ENCODE measurements around the gene ZC3H7A.

Gene ZC3H7A

DNA sequence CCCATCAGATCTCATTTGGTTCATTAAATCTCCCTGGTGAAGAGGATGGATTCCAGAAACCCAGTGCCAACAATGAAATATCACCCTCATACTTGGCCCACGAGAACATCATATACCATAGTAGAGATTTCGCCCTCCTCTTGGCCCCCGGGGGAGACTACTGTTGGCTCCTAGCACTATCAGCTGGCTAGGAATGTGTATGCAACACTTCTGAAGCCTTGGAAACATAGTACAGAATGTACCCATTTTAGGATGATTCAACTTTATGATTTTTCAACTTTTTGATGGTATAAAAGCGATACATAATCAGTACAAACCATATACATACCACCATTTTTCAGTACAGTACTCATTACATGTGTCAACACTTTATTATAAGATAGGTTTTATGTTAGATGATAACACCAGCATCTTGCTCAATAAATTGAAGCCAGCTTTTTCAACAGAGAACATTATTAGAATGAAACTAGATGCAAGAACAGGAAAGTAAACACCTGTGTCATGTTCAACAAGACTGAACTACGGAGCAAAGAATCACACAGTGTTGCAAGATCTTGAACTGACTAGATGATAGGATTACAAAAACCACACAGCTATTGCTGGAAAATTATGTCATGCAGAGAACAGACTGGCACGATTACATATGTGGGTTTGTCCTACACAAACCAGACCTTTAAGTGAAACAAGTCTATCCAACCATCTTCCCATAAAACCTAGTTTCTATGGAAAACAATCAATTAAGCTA lies 37.1 kb upstream of the ZC3H7A start:
- TF ChIP-seq TCF12 (IDR thresholded peaks at IDR 0.05; ENCODE audit: low read depth) (no peak), TEAD4 (IDR thresholded peaks at IDR 0.05) (no peak), YY1 (IDR thresholded peaks at IDR 0.05; ENCODE audit: low read depth) (no peak), ZBTB7A (IDR thresholded peaks at IDR 0.05; ENCODE audit: low read depth) (no peak), NFIC (IDR thresholded peaks at IDR 0.05) (no peak)
- TF ChIP-seq, protein P1, sequence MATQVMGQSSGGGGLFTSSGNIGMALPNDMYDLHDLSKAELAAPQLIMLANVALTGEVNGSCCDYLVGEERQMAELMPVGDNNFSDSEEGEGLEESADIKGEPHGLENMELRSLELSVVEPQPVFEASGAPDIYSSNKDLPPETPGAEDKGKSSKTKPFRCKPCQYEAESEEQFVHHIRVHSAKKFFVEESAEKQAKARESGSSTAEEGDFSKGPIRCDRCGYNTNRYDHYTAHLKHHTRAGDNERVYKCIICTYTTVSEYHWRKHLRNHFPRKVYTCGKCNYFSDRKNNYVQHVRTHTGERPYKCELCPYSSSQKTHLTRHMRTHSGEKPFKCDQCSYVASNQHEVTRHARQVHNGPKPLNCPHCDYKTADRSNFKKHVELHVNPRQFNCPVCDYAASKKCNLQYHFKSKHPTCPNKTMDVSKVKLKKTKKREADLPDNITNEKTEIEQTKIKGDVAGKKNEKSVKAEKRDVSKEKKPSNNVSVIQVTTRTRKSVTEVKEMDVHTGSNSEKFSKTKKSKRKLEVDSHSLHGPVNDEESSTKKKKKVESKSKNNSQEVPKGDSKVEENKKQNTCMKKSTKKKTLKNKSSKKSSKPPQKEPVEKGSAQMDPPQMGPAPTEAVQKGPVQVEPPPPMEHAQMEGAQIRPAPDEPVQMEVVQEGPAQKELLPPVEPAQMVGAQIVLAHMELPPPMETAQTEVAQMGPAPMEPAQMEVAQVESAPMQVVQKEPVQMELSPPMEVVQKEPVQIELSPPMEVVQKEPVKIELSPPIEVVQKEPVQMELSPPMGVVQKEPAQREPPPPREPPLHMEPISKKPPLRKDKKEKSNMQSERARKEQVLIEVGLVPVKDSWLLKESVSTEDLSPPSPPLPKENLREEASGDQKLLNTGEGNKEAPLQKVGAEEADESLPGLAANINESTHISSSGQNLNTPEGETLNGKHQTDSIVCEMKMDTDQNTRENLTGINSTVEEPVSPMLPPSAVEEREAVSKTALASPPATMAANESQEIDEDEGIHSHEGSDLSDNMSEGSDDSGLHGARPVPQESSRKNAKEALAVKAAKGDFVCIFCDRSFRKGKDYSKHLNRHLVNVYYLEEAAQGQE (IDR thresholded peaks at IDR 0.05; ENCODE audit: low read depth), result no peak

- TF ChIP-seq USF1 (IDR thresholded peaks at IDR 0.05) (no peak), TCF12 (IDR thresholded peaks at IDR 0.05; ENCODE audit: low read depth) (no peak), NFIC (IDR thresholded peaks at IDR 0.05) (no peak), EGR1 (IDR thresholded peaks at IDR 0.05) (no peak), YY1 (IDR thresholded peaks at IDR 0.05; ENCODE audit: low read depth) (no peak), ZBTB7A (IDR thresholded peaks at IDR 0.05; ENCODE audit: low read depth) (no peak), TAF1 (IDR thresholded peaks at IDR 0.05; ENCODE audit: low read depth) (no peak), FOXM1 (IDR thresholded peaks at IDR 0.05; ENCODE audit: borderline replicate concordance, low read depth) (no peak), CEBPB (IDR thresholded peaks at IDR 0.05) (no peak), TEAD4 (IDR thresholded peaks at IDR 0.05) (no peak)
- TF ChIP-seq, protein P1 (IDR thresholded peaks at IDR 0.05; ENCODE audit: low read depth), result no peak
- TF ChIP-seq, protein P2, sequence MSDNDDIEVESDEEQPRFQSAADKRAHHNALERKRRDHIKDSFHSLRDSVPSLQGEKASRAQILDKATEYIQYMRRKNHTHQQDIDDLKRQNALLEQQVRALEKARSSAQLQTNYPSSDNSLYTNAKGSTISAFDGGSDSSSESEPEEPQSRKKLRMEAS (IDR thresholded peaks at IDR 0.05), result no peak
Observed at GRCh38 chr16:11828696-11829095, 31.6 kb upstream of the ZC3H7A start.

DNA sequence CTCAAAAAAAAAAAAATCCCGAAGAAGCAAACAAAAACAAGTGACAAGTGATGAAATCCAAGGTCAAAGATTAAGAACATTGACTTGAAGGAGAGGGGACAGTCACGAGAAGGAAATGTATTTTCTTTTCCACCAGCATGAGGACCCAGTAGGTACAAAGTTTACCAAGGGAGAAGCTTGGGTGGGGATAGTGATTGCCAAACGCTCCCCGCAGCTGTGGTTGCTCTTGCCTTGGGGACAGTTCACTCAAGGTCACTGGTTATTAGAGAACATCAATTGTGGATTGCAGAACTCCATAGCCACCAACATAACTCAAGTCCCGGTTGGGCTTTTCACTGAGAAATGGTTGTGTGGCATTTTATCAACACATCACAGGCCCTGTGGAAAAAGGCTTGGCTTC lies 27.3 kb upstream of the ZC3H7A start:
- TF ChIP-seq USF1 (IDR thresholded peaks at IDR 0.05) (no peak), TEAD4 (IDR thresholded peaks at IDR 0.05) (no peak), CEBPB (IDR thresholded peaks at IDR 0.05) (no peak)

DNA sequence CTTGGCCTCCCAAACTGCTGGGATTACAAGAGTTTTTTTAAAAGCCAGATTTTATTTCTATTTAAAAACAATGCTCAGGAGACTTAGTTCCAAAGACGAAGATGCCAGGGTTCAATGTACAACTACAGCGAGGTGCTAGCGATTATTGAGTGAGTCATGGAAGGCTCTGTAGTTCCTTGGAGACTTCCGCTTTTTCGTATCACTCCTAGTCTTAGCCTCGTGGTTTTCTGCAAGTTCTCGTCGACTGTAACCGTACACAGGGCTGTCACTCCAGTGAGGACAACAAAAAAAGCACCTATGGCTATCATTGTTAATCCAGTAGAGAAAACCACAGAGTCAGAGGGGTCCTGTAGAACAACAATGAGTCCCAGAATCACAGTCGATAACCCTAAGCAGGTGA lies 22.7 kb upstream of the ZC3H7A start:
- TF ChIP-seq YY1 (IDR thresholded peaks at IDR 0.05; ENCODE audit: low read depth) (no peak), EGR1 (IDR thresholded peaks at IDR 0.05) (no peak), FOXM1 (IDR thresholded peaks at IDR 0.05; ENCODE audit: borderline replicate concordance, low read depth) (no peak), NFIC (IDR thresholded peaks at IDR 0.05) (no peak), CEBPB (IDR thresholded peaks at IDR 0.05) (no peak)

DNA sequence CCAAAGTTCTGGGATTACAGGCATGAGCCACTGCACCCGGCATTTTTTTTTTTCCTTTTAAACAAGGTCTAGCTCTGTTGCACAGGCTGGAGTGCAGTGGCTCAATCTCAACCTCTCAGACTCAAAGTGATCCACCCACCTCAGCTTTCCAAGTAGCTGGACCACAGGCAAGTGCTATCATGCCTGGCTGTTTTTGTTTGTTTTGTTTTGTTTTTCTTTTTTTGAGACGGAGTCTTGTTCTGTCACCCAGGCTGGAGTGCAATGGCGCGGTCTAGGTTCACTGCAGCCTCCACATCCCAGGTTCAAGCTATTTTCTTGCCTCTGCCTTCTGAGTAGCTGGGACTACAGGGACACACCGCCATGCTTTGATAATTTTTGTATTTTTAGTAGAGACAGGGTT lies 19.1 kb upstream of the ZC3H7A start:
- no peak for TF ChIP-seq TAF1 (IDR thresholded peaks at IDR 0.05; ENCODE audit: low read depth)
- TF ChIP-seq, protein P1 (IDR thresholded peaks at IDR 0.05; ENCODE audit: low read depth), result no peak
- TF ChIP-seq, protein P2 (IDR thresholded peaks at IDR 0.05), result no peak
- TF ChIP-seq TEAD4 (IDR thresholded peaks at IDR 0.05), result no peak
- no peak for TF ChIP-seq TCF12 (IDR thresholded peaks at IDR 0.05; ENCODE audit: low read depth)
- TF ChIP-seq YY1 (IDR thresholded peaks at IDR 0.05; ENCODE audit: low read depth), result no peak
- no peak for TF ChIP-seq RAD21 (IDR thresholded peaks at IDR 0.05; ENCODE audit: low read depth)
- no peak for TF ChIP-seq EGR1 (IDR thresholded peaks at IDR 0.05)
- no peak for TF ChIP-seq USF1 (IDR thresholded peaks at IDR 0.05)
- no peak for TF ChIP-seq ZBTB7A (IDR thresholded peaks at IDR 0.05; ENCODE audit: low read depth)
- no peak for TF ChIP-seq CREB1 (IDR thresholded peaks at IDR 0.05; ENCODE audit: low read depth)
- no peak for TF ChIP-seq NFIC (IDR thresholded peaks at IDR 0.05)
- no peak for TF ChIP-seq EP300 (IDR thresholded peaks at IDR 0.05; ENCODE audit: borderline replicate concordance)
- no peak for TF ChIP-seq CEBPB (IDR thresholded peaks at IDR 0.05)
- TF ChIP-seq FOXM1 (IDR thresholded peaks at IDR 0.05; ENCODE audit: borderline replicate concordance, low read depth), result no peak

Data from Ishikawa (cell line).